GM11168 (cell line): ENCODE results near the gene GMFB.

Source experiments
- in situ Hi-C: fragments of 300-500 bp; cut with MboI; formaldehyde crosslinking; loops from one replicate; pipeline ENCODE4 v1.12.0; 2022; ENCODE audit warnings: low sequenced_read_pairs; ENCODE audit not compliant: unreplicated experiment

The GMFB gene

GRCh38 chr14:54435500-54435981 is 53.2 kb downstream of the GMFB start:
- in situ Hi-C loops = no loop called here

GRCh38 chr14:54428527-54428926 is 60.3 kb downstream of the GMFB start:
- in situ Hi-C loops = no loop called here

GRCh38 chr14:54427871-54428270 is 60.9 kb downstream of the GMFB start:
- in situ Hi-C loops = no loop called here

GRCh38 chr14:54425537-54426274 is 63.1 kb downstream of the GMFB start:
- in situ Hi-C loops = no loop called here

- in situ Hi-C loops = no loop called here
Measured at GRCh38 chr14:54425068-54425467, 63.7 kb downstream of the GMFB start.
